Measurements from ENCODE around the gene WFDC12. TPM values are rescaled to one million over a fixed set of nuclear protein-coding genes. Genes with fewer than 3 reads are reported as not detected.

WFDC12 gene
- total RNA-seq, 2 experiments from 2014 or later, result not detected

- TF ChIP-seq, protein P1, sequence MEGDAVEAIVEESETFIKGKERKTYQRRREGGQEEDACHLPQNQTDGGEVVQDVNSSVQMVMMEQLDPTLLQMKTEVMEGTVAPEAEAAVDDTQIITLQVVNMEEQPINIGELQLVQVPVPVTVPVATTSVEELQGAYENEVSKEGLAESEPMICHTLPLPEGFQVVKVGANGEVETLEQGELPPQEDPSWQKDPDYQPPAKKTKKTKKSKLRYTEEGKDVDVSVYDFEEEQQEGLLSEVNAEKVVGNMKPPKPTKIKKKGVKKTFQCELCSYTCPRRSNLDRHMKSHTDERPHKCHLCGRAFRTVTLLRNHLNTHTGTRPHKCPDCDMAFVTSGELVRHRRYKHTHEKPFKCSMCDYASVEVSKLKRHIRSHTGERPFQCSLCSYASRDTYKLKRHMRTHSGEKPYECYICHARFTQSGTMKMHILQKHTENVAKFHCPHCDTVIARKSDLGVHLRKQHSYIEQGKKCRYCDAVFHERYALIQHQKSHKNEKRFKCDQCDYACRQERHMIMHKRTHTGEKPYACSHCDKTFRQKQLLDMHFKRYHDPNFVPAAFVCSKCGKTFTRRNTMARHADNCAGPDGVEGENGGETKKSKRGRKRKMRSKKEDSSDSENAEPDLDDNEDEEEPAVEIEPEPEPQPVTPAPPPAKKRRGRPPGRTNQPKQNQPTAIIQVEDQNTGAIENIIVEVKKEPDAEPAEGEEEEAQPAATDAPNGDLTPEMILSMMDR (conservative IDR thresholded peaks at IDR 0.05; ENCODE audit: low read length), result no peak
- no peak for TF ChIP-seq EZH2phosphoT487 (IDR thresholded peaks at IDR 0.05; ENCODE audit: borderline replicate concordance, low read depth, low read length)
- H3K79me2 ChIP-seq (ENCODE audit: insufficient read depth, low read depth, low read length), result no peaks in the 10 kb centered on the region
- no peaks in the 10 kb centered on the region for H3K9me2 ChIP-seq (ENCODE audit: insufficient read depth, low read length)
- no peak overlapping the region for H2AFZ ChIP-seq (ENCODE audit: low read length)
- no peaks in the 10 kb centered on the region; the same call in 1 of the 2 replicates for H4K20me1 ChIP-seq (ENCODE audit: insufficient read depth, low read length)
- no peak overlapping the region for H3K4me3 ChIP-seq (ENCODE audit: low read depth, low read length, poor library complexity, severe bottlenecking)
- no TSS peak for BruUV-seq (replicated peaks)
- no peak overlapping the region for H3K27ac ChIP-seq (ENCODE audit: low read depth, low read length, poor library complexity, severe bottlenecking)
- no peaks in the 10 kb centered on the region for H3K36me3 ChIP-seq (ENCODE audit: insufficient read depth, low read length)
- no peak for DNase-seq (ENCODE audit: low spot score)
- ChIA-PET POLR2A (no interaction called here), CTCF (ENCODE audit: unreplicated experiment) (no interaction called here)
- H3K4me2 ChIP-seq (ENCODE audit: low read length), result no peak overlapping the region
- H3K9me3 ChIP-seq (ENCODE audit: low read length), result no peaks in the 10 kb centered on the region
- H3K4me1 ChIP-seq (ENCODE audit: insufficient read depth, low read length, poor library complexity, severe bottlenecking), result no peaks in the 10 kb centered on the region
- intact Hi-C loops (cut with micrococcal nuclease; ENCODE audit: unreplicated experiment), result loop anchor here (5.0 kb wide), 1 partner anchor 185 kb away; the partner anchor contains the start of gene PABPC1L
These were observed 26.7 kb downstream of the WFDC12 start for GRCh38 chr20:45097485-45098102.

DNA sequence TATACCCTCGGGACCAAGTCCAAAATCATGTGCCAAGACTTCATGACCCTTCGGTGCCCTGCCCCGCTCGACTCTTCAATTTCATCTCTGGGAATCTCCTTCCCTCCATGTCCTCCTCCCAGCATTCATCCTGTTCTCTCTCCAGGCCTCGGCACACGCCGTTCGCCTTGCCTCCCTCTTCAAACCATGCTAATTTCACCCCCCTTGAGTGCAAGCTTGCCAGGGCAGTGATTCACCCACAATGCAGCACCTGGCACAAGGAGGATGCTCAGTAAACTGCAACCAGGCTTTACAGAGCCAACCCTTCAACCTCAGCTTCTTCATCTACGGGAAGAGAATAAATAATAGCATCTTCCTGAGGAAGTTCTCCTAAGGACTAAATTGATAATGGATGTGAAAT, 27.5 kb downstream of the WFDC12 start:
- Histone ChIP-seq H3K4me3 (ENCODE audit: low read depth, low read length, poor library complexity, severe bottlenecking) (no peak overlapping the region), H3K4me2 (ENCODE audit: low read length) (no peak overlapping the region), H2AFZ (ENCODE audit: low read length) (no peak overlapping the region), H3K9me3 (ENCODE audit: low read length) (no peaks in the 10 kb centered on the region), H3K9me2 (ENCODE audit: insufficient read depth, low read length) (no peaks in the 10 kb centered on the region), H3K27ac (ENCODE audit: low read depth, low read length, poor library complexity, severe bottlenecking) (no peak overlapping the region), H3K4me1 (ENCODE audit: insufficient read depth, low read length, poor library complexity, severe bottlenecking) (no peaks in the 10 kb centered on the region), H4K20me1 (ENCODE audit: insufficient read depth, low read length) (no peaks in the 10 kb centered on the region; the same call in 1 of the 2 replicates), H3K79me2 (ENCODE audit: insufficient read depth, low read depth, low read length) (no peaks in the 10 kb centered on the region), H3K36me3 (ENCODE audit: insufficient read depth, low read length) (no peaks in the 10 kb centered on the region)
- DNase-seq (ENCODE audit: low spot score), result no peak
- ChIA-PET POLR2A (no interaction called here), CTCF (ENCODE audit: unreplicated experiment) (interaction anchor here (0.6 to 1.7 kb wide), 2 partner anchors 25 to 240 kb away, joined by 3 to 4 read pairs; no protein-coding TSS in a partner anchor)
- no TSS peak for BruUV-seq (replicated peaks)
- TF ChIP-seq, protein P1 (conservative IDR thresholded peaks at IDR 0.05; ENCODE audit: low read length), result no peak
- no peak for TF ChIP-seq EZH2phosphoT487 (IDR thresholded peaks at IDR 0.05; ENCODE audit: borderline replicate concordance, low read depth, low read length)
- intact Hi-C loops (cut with micrococcal nuclease; ENCODE audit: unreplicated experiment), result loop anchor here (1.0 to 5.0 kb wide), 2 partner anchors 85 to 184 kb away; partner anchors contain the start of gene PABPC1L

- ChIA-PET POLR2A (interaction anchor here (0.6 to 0.8 kb wide), 3 partner anchors 43 to 673 kb away, joined by 3 to 4 read pairs (median 4); partner anchors contain the start of gene PIGT), CTCF (ENCODE audit: unreplicated experiment) (interaction anchor here (0.9 to 1.7 kb wide), 3 partner anchors 13 to 46 kb away, joined by 3 to 5 read pairs (median 4); no protein-coding TSS in a partner anchor)
- peak; percentile 81 for DNase-seq (ENCODE audit: low spot score)
- H3K4me2 ChIP-seq (ENCODE audit: low read length), result no peak overlapping the region
- H4K20me1 ChIP-seq (ENCODE audit: insufficient read depth, low read length), result no peaks in the 10 kb centered on the region; the same call in 1 of the 2 replicates
- no peaks in the 10 kb centered on the region for H3K9me3 ChIP-seq (ENCODE audit: low read length)
- BruUV-seq (replicated peaks), result no TSS peak
- TF ChIP-seq, protein P1 (conservative IDR thresholded peaks at IDR 0.05; ENCODE audit: low read length), result peak; percentile 90
- no peak for TF ChIP-seq EZH2phosphoT487 (IDR thresholded peaks at IDR 0.05; ENCODE audit: borderline replicate concordance, low read depth, low read length)
- H3K36me3 ChIP-seq (ENCODE audit: insufficient read depth, low read length), result no peaks in the 10 kb centered on the region
- H3K4me1 ChIP-seq (ENCODE audit: insufficient read depth, low read length, poor library complexity, severe bottlenecking), result no peaks in the 10 kb centered on the region
- no peak overlapping the region for H2AFZ ChIP-seq (ENCODE audit: low read length)
- H3K4me3 ChIP-seq (ENCODE audit: low read depth, low read length, poor library complexity, severe bottlenecking), result no peak overlapping the region
- no peaks in the 10 kb centered on the region for H3K9me2 ChIP-seq (ENCODE audit: insufficient read depth, low read length)
- H3K27ac ChIP-seq (ENCODE audit: low read depth, low read length, poor library complexity, severe bottlenecking), result no peak overlapping the region
- no peaks in the 10 kb centered on the region for H3K79me2 ChIP-seq (ENCODE audit: insufficient read depth, low read depth, low read length)
- intact Hi-C loops (cut with micrococcal nuclease; ENCODE audit: unreplicated experiment), result loop anchor here (1.0 to 5.0 kb wide), 3 partner anchors 52 to 184 kb away; partner anchors contain the start of gene PABPC1L
These were observed 28.4 kb downstream of the WFDC12 start for GRCh38 chr20:45095805-45096238.

All from OCI-LY7 (cell line).